ENCODE data around the gene GRWD1. TPM values are rescaled to one million over a fixed set of nuclear protein-coding genes. Genes with fewer than 3 reads are reported as not detected.
A peak's percentile ranks its signal among the peaks of the same experiment; 100 is the strongest.

Gene GRWD1
- total and polyA plus RNA-seq, 2 of the 4 experiments (the other 2 are of a cell fraction): 22.0 to 22.5 TPM

GRCh38 chr19:48489608-48490216 lies 43.9 kb downstream of the GRWD1 start (continued):
- no peak for TF ChIP-seq USF2 (IDR thresholded peaks at IDR 0.05; ENCODE audit: low read depth, low read length)

- no peaks in the 10 kb centered on the region for H3K36me3 ChIP-seq (ENCODE audit: control insufficient read depth, insufficient read depth, low read length)
- H3K4me2 ChIP-seq (ENCODE audit: low read depth, low read length): no peak overlapping the region
- no peak overlapping the region for H3K4me3 ChIP-seq (ENCODE audit: insufficient read depth, low read depth, low read length)
- no peak overlapping the region for H3K4ac ChIP-seq (ENCODE audit: low read depth, low read length)
- BruUV-seq (replicated peaks): no TSS peak
- no peak overlapping the region for H4K91ac ChIP-seq (ENCODE audit: insufficient read depth, low read depth, low read length)
- H4K20me1 ChIP-seq (ENCODE audit: insufficient read depth, low read length): no peaks in the 10 kb centered on the region
- no peak overlapping the region for H4K5ac ChIP-seq (ENCODE audit: low read depth, low read length)
- no peak overlapping the region for H3K27ac ChIP-seq (ENCODE audit: insufficient read depth, low read length)
- H3K9ac ChIP-seq (ENCODE audit: low read depth, low read length): no peak overlapping the region
- no peak overlapping the region for H3K18ac ChIP-seq (ENCODE audit: low read depth, low read length)
- dilution Hi-C loops (cut with HindIII; ENCODE audit: low sequenced_read_pairs, unreplicated experiment): no loop called here
- 25% methylated on average over 3 of the region's 50 CpGs; no CpG with 5 or more reads in 1 of the 2 experiments for WGBS, 2 experiments (ENCODE audit: extremely low coverage in 2 of 2, insufficient read length in 1 of 2)
- no peak overlapping the region for H2BK5ac ChIP-seq (ENCODE audit: low read depth, low read length, poor library complexity, severe bottlenecking)
- in situ Hi-C loops (cut with MboI; ENCODE audit: low sequenced_read_pairs): no loop called here
- peaks cover 14% of the 10 kb centered on the region for H3K9me1 ChIP-seq (ENCODE audit: insufficient read depth, low read length)
- no peak overlapping the region for H2AK5ac ChIP-seq (ENCODE audit: low read depth, low read length)
- no peak overlapping the region for H2BK15ac ChIP-seq (ENCODE audit: low read depth, low read length)
- peak overlapping the region; percentile 50 for H2AFZ ChIP-seq (replicated peaks; ENCODE audit: low read length, poor library complexity)
- H3K4me1 ChIP-seq (ENCODE audit: control insufficient read depth, insufficient read depth, low read length): peaks cover 12% of the 10 kb centered on the region
- H4K8ac ChIP-seq (ENCODE audit: low read depth in 2 of 2, low read length in 2 of 2): no peak overlapping the region; a peak in 1 of 4 replicates
- no peak overlapping the region for H3K23ac ChIP-seq (ENCODE audit: low read depth, low read length)
- POLR2A ChIA-PET (ENCODE audit: unreplicated experiment): no interaction called here
- H3K9me3 ChIP-seq (ENCODE audit: control insufficient read depth, insufficient read depth, low read length): no peaks in the 10 kb centered on the region
- ATAC-seq (ENCODE audit: low read depth) (no peak), DNase-seq (no peak)
- peaks cover 0 to 12% of the 10 kb centered on the region in 2 experiments; a peak in 1 of 4 replicates for H3K79me1 ChIP-seq (ENCODE audit: low read depth in 1 of 2, low read length in 2 of 2)
- no peak overlapping the region for H2AK9ac ChIP-seq (replicated peaks; ENCODE audit: low read depth, low read length, poor library complexity)
- CTCF ChIA-PET: interaction anchor here (1.2 to 4.4 kb wide), 2 partner anchors 19 to 94 kb away, joined by 3 to 35 read pairs; no protein-coding TSS in a partner anchor
- intact Hi-C loops (cut with micrococcal nuclease): no loop called here
- no peak overlapping the region for H3K14ac ChIP-seq (replicated peaks; ENCODE audit: low read depth, low read length)
- H2BK20ac ChIP-seq (ENCODE audit: low read depth, low read length): no peak overlapping the region
- no peak overlapping the region for H3K56ac ChIP-seq (ENCODE audit: extremely low read depth, insufficient read depth, low read length)
- H3K27me3 ChIP-seq (ENCODE audit: control insufficient read depth, insufficient read depth, low read length): peaks cover 2% of the 10 kb centered on the region; the same call in 1 of the 2 replicates
- H2BK120ac ChIP-seq (ENCODE audit: low read depth, low read length): no peak overlapping the region
- TF ChIP-seq MAZ (IDR thresholded peaks at IDR 0.05; ENCODE audit: borderline replicate concordance, low read depth, low read length) (no peak), POLR2A (IDR thresholded peaks at IDR 0.05; ENCODE audit: low read depth, low read length) (no peak), CHD1 (IDR thresholded peaks at IDR 0.05; ENCODE audit: low read depth, low read length) (no peak), USF2 (IDR thresholded peaks at IDR 0.05; ENCODE audit: low read depth, low read length) (no peak), CTCF (conservative IDR thresholded peaks at IDR 0.05; ENCODE audit: low read depth, low read length) (no peak), RAD21 (IDR thresholded peaks at IDR 0.05; ENCODE audit: low read length) (no peak), RCOR1 (IDR thresholded peaks at IDR 0.05; ENCODE audit: insufficient replicate concordance, low read length) (no peak), ELK1 (IDR thresholded peaks at IDR 0.05; ENCODE audit: borderline replicate concordance, low read depth, low read length) (no peak), RFX5 (IDR thresholded peaks at IDR 0.05; ENCODE audit: low read depth, low read length) (no peak)
Measured at GRCh38 chr19:48490981-48491792, 45.4 kb downstream of the GRWD1 start.
